ENCODE results near the gene ATP6V1E1. TPM values are rescaled to one million over a fixed set of nuclear protein-coding genes. Genes with fewer than 3 reads are reported as not detected.
A peak's percentile ranks its signal among the peaks of the same experiment; 100 is the strongest.

ATP6V1E1 gene
- total RNA-seq (2021) (105 and 121 TPM in 2 replicates), Bru-seq, nascent RNA (percentile 76 among the genes with signal in this experiment), BruChase-seq, experiment 1, labeled RNA remaining after a 2-hour chase (percentile 68 among the genes with signal in this experiment), BruChase-seq, experiment 2, labeled RNA remaining after a 6-hour chase (percentile 79 among the genes with signal in this experiment)
- long read RNA-seq, transcript ATP6V1E1-201 (9 exons, 1,402 nt), result major isoform, 89 of 100 reads
- long read RNA-seq, partial matches to known transcripts, result 2 of 100 reads
- long read RNA-seq, other reads (novel, unspliced or antisense), result 8 of 100 reads

DNA sequence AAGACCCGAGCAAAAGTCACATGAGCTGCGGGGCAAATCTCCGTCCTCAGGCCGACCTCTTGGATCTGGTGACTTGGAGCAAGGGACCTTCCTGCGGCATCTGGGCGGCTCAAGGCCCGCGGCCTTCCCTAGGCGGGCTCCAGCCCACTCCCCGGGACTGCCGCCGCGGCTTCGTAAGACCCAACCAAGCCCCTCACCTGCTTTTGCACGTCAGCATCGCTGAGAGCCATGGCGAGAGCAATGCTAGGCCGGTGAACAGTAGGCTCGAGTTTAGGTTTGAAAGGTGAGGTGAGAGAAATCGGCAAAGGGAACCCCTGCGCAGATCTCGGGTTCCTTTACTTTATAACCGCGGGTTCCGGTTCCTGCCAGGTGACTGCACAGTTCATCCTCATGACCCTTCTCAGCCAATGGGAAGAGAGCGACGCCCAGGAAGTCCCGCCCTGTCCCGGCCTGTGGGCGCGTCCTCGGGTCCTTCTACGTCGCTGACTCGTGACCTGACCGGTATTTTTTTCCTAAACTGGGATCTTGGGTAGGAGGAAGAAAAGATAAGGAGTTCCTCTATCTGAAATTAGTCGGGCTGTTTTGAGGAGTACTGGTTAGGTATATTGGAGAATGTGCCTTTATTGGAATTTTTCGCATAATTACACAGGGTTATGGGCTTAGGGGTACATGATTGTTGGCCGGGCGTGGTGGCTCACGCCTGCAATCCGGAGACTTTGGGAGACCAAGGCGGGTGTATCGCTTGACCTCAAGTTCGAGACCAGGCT, at the start of gene ATP6V1E1:
TSS of gene ATP6V1E1 (minus strand) at position 344 of the 767 bp plus-strand sequence. CDS start at position 230, 114 bp downstream.
- ChIA-PET CTCF (no interaction called here), POLR2A (ENCODE audit: low non-redundant PET) (no interaction called here)
- Histone ChIP-seq H3K27ac (ENCODE audit: low read depth, low read length, poor library complexity, severe bottlenecking) (peak within 1 kb of the TSS; percentile 87), H3K36me3 (ENCODE audit: insufficient read depth, low read length, poor library complexity, severe bottlenecking) (peaks cover 6% of the 10 kb centered on the region), H3K9me3 (ENCODE audit: low read depth, low read length, poor library complexity, severe bottlenecking) (no peaks in the 10 kb centered on the region), H3K27me3 (replicated peaks; ENCODE audit: insufficient read depth, low read depth, low read length, poor library complexity) (no peaks in the 10 kb centered on the region), H3K4me1 (ENCODE audit: insufficient read depth, low read length, poor library complexity, severe bottlenecking) (no peaks in the 10 kb centered on the region), H3K4me3 (ENCODE audit: low read depth, low read length, poor library complexity, severe bottlenecking) (peak within 1 kb of the TSS; percentile 100)
- TF ChIP-seq, protein P1, sequence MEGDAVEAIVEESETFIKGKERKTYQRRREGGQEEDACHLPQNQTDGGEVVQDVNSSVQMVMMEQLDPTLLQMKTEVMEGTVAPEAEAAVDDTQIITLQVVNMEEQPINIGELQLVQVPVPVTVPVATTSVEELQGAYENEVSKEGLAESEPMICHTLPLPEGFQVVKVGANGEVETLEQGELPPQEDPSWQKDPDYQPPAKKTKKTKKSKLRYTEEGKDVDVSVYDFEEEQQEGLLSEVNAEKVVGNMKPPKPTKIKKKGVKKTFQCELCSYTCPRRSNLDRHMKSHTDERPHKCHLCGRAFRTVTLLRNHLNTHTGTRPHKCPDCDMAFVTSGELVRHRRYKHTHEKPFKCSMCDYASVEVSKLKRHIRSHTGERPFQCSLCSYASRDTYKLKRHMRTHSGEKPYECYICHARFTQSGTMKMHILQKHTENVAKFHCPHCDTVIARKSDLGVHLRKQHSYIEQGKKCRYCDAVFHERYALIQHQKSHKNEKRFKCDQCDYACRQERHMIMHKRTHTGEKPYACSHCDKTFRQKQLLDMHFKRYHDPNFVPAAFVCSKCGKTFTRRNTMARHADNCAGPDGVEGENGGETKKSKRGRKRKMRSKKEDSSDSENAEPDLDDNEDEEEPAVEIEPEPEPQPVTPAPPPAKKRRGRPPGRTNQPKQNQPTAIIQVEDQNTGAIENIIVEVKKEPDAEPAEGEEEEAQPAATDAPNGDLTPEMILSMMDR (conservative IDR thresholded peaks at IDR 0.05; ENCODE audit: low read depth, low read length), result no peak
- TF ChIP-seq EZH2 (IDR thresholded peaks at IDR 0.05; ENCODE audit: borderline replicate concordance, low read depth, low read length, poor library complexity, severe bottlenecking), result no peak
- no TSS peak for BruUV-seq (replicated peaks)
- intact Hi-C loops (cut with micrococcal nuclease; ENCODE audit: unreplicated experiment), result loop anchor here (2.0 kb wide), 1 partner anchor 34 kb away; no protein-coding TSS in a partner anchor
- DNase-seq (ENCODE audit: low spot score), result peak; percentile 97

DNA sequence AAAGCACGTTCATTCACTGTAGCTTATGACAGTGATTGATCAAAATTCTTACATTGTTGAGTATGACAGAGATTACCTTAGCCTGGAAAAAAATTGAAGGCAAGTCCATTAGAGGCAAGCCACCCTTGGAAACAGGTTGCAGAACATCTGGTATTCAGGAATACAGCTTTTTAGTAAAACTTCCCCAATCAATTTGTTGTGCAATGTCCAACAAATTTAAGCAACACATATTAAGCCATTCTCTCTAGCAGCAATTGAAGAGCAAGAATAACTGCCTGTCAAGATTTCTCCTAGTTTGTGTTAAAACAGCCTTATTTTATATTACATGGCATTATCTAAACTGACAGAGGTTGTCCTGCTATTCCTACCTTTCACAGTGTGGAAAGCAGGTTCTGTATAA, 47.0 kb upstream of the ATP6V1E1 start:
- no TSS peak for BruUV-seq (replicated peaks)
- Histone ChIP-seq H3K4me1 (ENCODE audit: insufficient read depth, low read length, poor library complexity, severe bottlenecking) (peaks cover 16% of the 10 kb centered on the region), H3K4me3 (ENCODE audit: low read depth, low read length, poor library complexity, severe bottlenecking) (no peak overlapping the region), H3K27ac (ENCODE audit: low read depth, low read length, poor library complexity, severe bottlenecking) (no peak overlapping the region), H3K9me3 (ENCODE audit: low read depth, low read length, poor library complexity, severe bottlenecking) (no peaks in the 10 kb centered on the region), H3K36me3 (ENCODE audit: insufficient read depth, low read length, poor library complexity, severe bottlenecking) (no peaks in the 10 kb centered on the region), H3K27me3 (replicated peaks; ENCODE audit: insufficient read depth, low read depth, low read length, poor library complexity) (no peaks in the 10 kb centered on the region)
- ChIA-PET CTCF (no interaction called here), POLR2A (ENCODE audit: low non-redundant PET) (no interaction called here)
- intact Hi-C loops (cut with micrococcal nuclease; ENCODE audit: unreplicated experiment), result no loop called here
- TF ChIP-seq EZH2 (IDR thresholded peaks at IDR 0.05; ENCODE audit: borderline replicate concordance, low read depth, low read length, poor library complexity, severe bottlenecking), result no peak
- TF ChIP-seq, protein P1 (conservative IDR thresholded peaks at IDR 0.05; ENCODE audit: low read depth, low read length), result no peak
- DNase-seq (ENCODE audit: low spot score), result no peak

DNA sequence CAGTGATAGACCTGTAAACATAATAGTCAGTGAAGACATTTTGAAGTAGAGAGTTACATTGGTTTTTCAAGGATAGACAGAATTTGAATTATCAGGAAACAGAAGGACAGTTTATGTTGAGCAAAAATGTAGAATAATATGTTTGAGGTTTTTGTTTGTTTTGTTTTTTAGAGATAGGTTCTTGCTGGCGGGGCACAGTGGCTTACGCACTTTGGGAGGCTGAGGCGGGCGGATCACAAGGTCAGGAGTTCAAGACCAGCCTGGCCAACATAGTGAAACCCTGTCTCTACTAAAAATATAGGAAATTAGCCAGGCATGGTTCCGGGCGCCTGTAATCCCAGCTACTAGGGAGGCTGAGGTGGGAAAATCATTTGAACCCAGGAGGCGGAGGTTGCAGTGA, 45.6 kb upstream of the ATP6V1E1 start:
- H3K36me3 ChIP-seq (ENCODE audit: insufficient read depth, low read length, poor library complexity, severe bottlenecking), result no peaks in the 10 kb centered on the region
- POLR2A ChIA-PET (ENCODE audit: low non-redundant PET), result interaction anchor here (0.6 kb wide), 1 partner anchor 17 kb away, joined by 3 read pairs; no protein-coding TSS in a partner anchor
- no peaks in the 10 kb centered on the region for H3K9me3 ChIP-seq (ENCODE audit: low read depth, low read length, poor library complexity, severe bottlenecking)
- intact Hi-C loops (cut with micrococcal nuclease; ENCODE audit: unreplicated experiment), result no loop called here
- DNase-seq (ENCODE audit: low spot score), result no peak
- H3K27ac ChIP-seq (ENCODE audit: low read depth, low read length, poor library complexity, severe bottlenecking), result no peak overlapping the region
- CTCF ChIA-PET, result no interaction called here
- H3K4me3 ChIP-seq (ENCODE audit: low read depth, low read length, poor library complexity, severe bottlenecking), result no peak overlapping the region
- BruUV-seq (replicated peaks), result no TSS peak
- no peak for TF ChIP-seq EZH2 (IDR thresholded peaks at IDR 0.05; ENCODE audit: borderline replicate concordance, low read depth, low read length, poor library complexity, severe bottlenecking)
- TF ChIP-seq, protein P1 (conservative IDR thresholded peaks at IDR 0.05; ENCODE audit: low read depth, low read length), result no peak
- H3K27me3 ChIP-seq (replicated peaks; ENCODE audit: insufficient read depth, low read depth, low read length, poor library complexity), result no peaks in the 10 kb centered on the region
- H3K4me1 ChIP-seq (ENCODE audit: insufficient read depth, low read length, poor library complexity, severe bottlenecking), result peaks cover 16% of the 10 kb centered on the region
